Stimulated activated CD4-positive, alpha-beta T cell treated with anti-CD3 and anti-CD28 coated beads, Interleukin-12 subunit alpha, Interleukin-12 subunit beta, amount 100 ng/mL, for 24 hours (primary cell): ENCODE results near the gene ZNF17.
"Not testable (repeated sequence)": the region's sequence is repeated elsewhere in the genome, so short reads cannot be mapped to it uniquely, and the experiment has no call there.

Experiments
- DNase-seq, 2 experiments: peaks; one replicate each; pipeline ENCODE4 v3.0.0-alpha.2; 2020; ENCODE audit warnings: low read depth in 2 of 2

The ZNF17 gene

GRCh38 chr19:57410877-57411671, at the start of gene ZNF17:
ZNF17 (plus strand) TSS chr19:57411161; CDS start chr19:57413616, 2,455 bp downstream.
- peak; percentile 81 to 86 for DNase-seq

- DNase-seq: no peak
Measured at GRCh38 chr19:57362419-57362818, 48.5 kb upstream of the ZNF17 start.

GRCh38 chr19:57362997-57363687, 47.8 kb upstream of the ZNF17 start, which contains the start of the genes TRAPPC2B and ZNF547:
TRAPPC2B (plus strand) TSS chr19:57363551; CDS start chr19:57364834, 1,283 bp downstream.
ZNF547 (plus strand) TSS chr19:57363551; CDS start chr19:57368556, 5,005 bp downstream.
- peak; percentile 94 to 97 for DNase-seq

- no peak for DNase-seq
Measured at GRCh38 chr19:57363688-57364181, 47.2 kb upstream of the ZNF17 start.

- no peak for DNase-seq
Measured at GRCh38 chr19:57366776-57367175, 44.2 kb upstream of the ZNF17 start.

- no peak for DNase-seq
Measured at GRCh38 chr19:57374179-57374578, 36.8 kb upstream of the ZNF17 start.

GRCh38 chr19:57374647-57375046, 36.3 kb upstream of the ZNF17 start:
- not testable (repeated sequence) for DNase-seq

- no peak for DNase-seq
Measured at GRCh38 chr19:57376151-57376550, 34.8 kb upstream of the ZNF17 start.

- no peak for DNase-seq
Measured at GRCh38 chr19:57377498-57378146, 33.3 kb upstream of the ZNF17 start.

GRCh38 chr19:57380923-57381322, 30.0 kb upstream of the ZNF17 start:
- DNase-seq: no peak

GRCh38 chr19:57382806-57383488, 28.0 kb upstream of the ZNF17 start:
- DNase-seq: no peak

GRCh38 chr19:57389194-57389729, 21.7 kb upstream of the ZNF17 start:
- DNase-seq: no peak

- DNase-seq: peak; percentile 87 to 91
Measured at GRCh38 chr19:57389730-57390598, 21.0 kb upstream of the ZNF17 start, which contains the start of gene ZNF548. ZNF548 (plus strand) TSS chr19:57389854; CDS start chr19:57390100, 246 bp downstream.

GRCh38 chr19:57395710-57396109, 15.3 kb upstream of the ZNF17 start:
- DNase-seq: no peak

GRCh38 chr19:57398868-57399267, 12.1 kb upstream of the ZNF17 start:
- no peak for DNase-seq

GRCh38 chr19:57403737-57404563, 7.0 kb upstream of the ZNF17 start:
- no peak for DNase-seq

GRCh38 chr19:57406516-57407123, 4.3 kb upstream of the ZNF17 start:
- DNase-seq: peak; percentile 39 to 43

- DNase-seq: no peak
Measured at GRCh38 chr19:57419439-57419838, 8.5 kb downstream of the ZNF17 start.

GRCh38 chr19:57421037-57421436, 10.1 kb downstream of the ZNF17 start:
- DNase-seq: no peak
